Adrenal gland (tissue), 12 donors: Measurements from ENCODE around the gene SDK2. TPM values are rescaled to one million over a fixed set of nuclear protein-coding genes. Genes with fewer than 3 reads are reported as not detected.

Source experiments
- DNase-seq, 7 donors: peaks; one replicate each; pipeline ENCODE4 v3.0.0-alpha.2; 2019 to 2020
- H3K27ac ChIP-seq, 5 donors: fragments of 200-600 bp; sonication (generic) in 4 of 5; 1 replicate in 3 of 5; 2 replicates in 2 of 5; pipeline versions ENCODE4 v1.5.1 to v1.8.0; 2016 to 2020; ENCODE audit warnings: mild to moderate bottlenecking in 1 of 5
- H3K27me3 ChIP-seq: fragments of 200-600 bp; 2 replicates; pipeline ENCODE4 v1.8.0; 2021
- H3K36me3 ChIP-seq, 2 donors: fragments of 200-600 bp; replicated peaks in 1 of 2; 1 replicate in 1 of 2; 2 replicates in 1 of 2; pipeline versions ENCODE4 v1.5.1 to v1.8.0; 2018 to 2022
- H3K4me1 ChIP-seq, 2 donors: fragments of 200-600 bp; replicated peaks in 1 of 2; 1 replicate in 1 of 2; 2 replicates in 1 of 2; pipeline versions ENCODE4 v1.5.1 to v1.8.0; 2018 to 2021
- H3K4me3 ChIP-seq, 4 donors: fragments of 200-600 bp; sonication (generic) in 3 of 4; one replicate each; pipeline ENCODE4 v1.5.1; 2016 to 2018
- H3K9me3 ChIP-seq, 3 donors: fragments of 200-600 bp; sonication (generic) in 1 of 3; replicated peaks in 1 of 3; 1 replicate in 2 of 3; 2 replicates in 1 of 3; pipeline versions ENCODE4 v1.5.1 to v1.8.0; 2016 to 2021
- POLR2A ChIP-seq, 2 donors: fragments of 450-650 bp; IDR thresholded peaks; one replicate each; pipeline ENCODE4 v1.6.1; 2017; ENCODE audit warnings: antibody characterized with exemption in 2 of 2, mild to moderate bottlenecking in 2 of 2, moderate library complexity in 1 of 2
- WGBS, 4 donors: extraction: QIAGEN DNeasy Blood & Tissue Kit in 2 of 4; methylation state at CpG; one replicate each; pipeline versions ENCODE4 v1.1.5 to v1.1.7; 2013 to 2017; 5-methylcytosine and 5-hydroxymethylcytosine counted together
- intact Hi-C, 2 donors: fragments of 100-400 bp; cut with DNase I; formaldehyde crosslinking; loops; one replicate each; pipeline versions ENCODE4 v1.14.1 to v1.15.0; 2022 to 2023
- polyA plus RNA-seq, 3 donors: library from polyadenylated mRNA; stranded (reverse); fragments of 200-250 nt in 2 of 3; fragments of 350-450 nt in 1 of 3; fragmentation: Illumina TruSeq in 1 of 3; extraction: RNeasy Lipid Tissue Mini Kit (QIAGEN cat#74804) in 1 of 3; gene quantifications; one replicate each; pipeline ENCODE4 v1.2.3, GENCODE V29; 2013 to 2014
- total RNA-seq, 9 donors: library from RNA; depleted of rRNA in 4 of 9; stranded (reverse); fragments of >200 nt in 4 of 9; fragments of 120-200 nt in 1 of 9; fragmentation: NEBNext Ultra II Directional in 1 of 9; extraction: Animal tissue kit (Norgen Biotek cat#: 25700) in 1 of 9; gene quantifications; one replicate each; pipeline versions ENCODE4 v1.1.0 to v1.2.4, GENCODE V29; 2013 to 2023
- TF ChIP-seq, protein P1 (sequence below), 6 experiments: fragments of 450-650 bp in 4 of 6; fragments of 200-600 bp in 2 of 6; sonication (generic) in 1 of 6; IDR thresholded peaks; 1 replicate in 5 of 6; 2 replicates in 1 of 6; pipeline versions ENCODE4 v1.5.1 to v1.8.0; 2016 to 2021; ENCODE audit warnings: antibody characterized with exemption in 6 of 6, mild to moderate bottlenecking in 2 of 6, moderate library complexity in 1 of 6
- donor health status: healthy with polysubstance abuse.
- donor health status: Bipolar disorder and iron deficiency.
- donor health status: DM: yes; HTN: yes; CAD: no.
- donor health status: DM: no; HTN: no; CAD: no.
- donor health status: DM: no; HTN: no; CAD: no.
- donor health status: DM: yes; HTN: yes; CAD: no.

Gene SDK2
- total and polyA plus RNA-seq, 12 donors = 0.27 to 2.1 (median 0.84) TPM

DNA sequence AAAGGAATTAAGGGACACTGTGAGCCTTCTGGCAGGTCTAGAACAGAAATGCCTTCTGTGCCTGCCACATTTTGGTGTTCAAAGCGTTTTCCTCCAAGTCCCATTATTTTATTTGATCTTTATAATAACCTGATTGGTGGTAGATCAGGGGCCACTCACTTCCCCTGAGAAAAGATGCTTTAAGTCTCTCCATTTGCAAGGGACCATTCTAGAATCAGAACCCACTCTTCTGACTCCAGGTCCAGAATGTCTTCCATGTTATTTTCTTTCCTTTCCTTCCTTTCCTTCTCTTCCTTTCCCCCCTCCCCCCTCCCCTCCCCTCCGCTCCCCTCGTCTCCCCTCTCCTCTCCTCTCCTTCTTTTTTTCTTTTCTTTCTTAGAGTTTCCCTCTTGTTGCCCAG is 313.2 kb downstream of the SDK2 start:
- Histone ChIP-seq H3K4me3 (no peak overlapping the region), H3K27me3 (no peaks in the 10 kb centered on the region), H3K27ac (no peak overlapping the region), H3K4me1 (no peaks in the 10 kb centered on the region), H3K36me3 (no peaks in the 10 kb centered on the region), H3K9me3 (no peaks in the 10 kb centered on the region)
- WGBS, 4 donors = 47 to 73% (median 64%) methylated on average over 3 of the region's 3 CpGs
- intact Hi-C loops = no loop called here
- no peak for DNase-seq
- TF ChIP-seq, protein P1, sequence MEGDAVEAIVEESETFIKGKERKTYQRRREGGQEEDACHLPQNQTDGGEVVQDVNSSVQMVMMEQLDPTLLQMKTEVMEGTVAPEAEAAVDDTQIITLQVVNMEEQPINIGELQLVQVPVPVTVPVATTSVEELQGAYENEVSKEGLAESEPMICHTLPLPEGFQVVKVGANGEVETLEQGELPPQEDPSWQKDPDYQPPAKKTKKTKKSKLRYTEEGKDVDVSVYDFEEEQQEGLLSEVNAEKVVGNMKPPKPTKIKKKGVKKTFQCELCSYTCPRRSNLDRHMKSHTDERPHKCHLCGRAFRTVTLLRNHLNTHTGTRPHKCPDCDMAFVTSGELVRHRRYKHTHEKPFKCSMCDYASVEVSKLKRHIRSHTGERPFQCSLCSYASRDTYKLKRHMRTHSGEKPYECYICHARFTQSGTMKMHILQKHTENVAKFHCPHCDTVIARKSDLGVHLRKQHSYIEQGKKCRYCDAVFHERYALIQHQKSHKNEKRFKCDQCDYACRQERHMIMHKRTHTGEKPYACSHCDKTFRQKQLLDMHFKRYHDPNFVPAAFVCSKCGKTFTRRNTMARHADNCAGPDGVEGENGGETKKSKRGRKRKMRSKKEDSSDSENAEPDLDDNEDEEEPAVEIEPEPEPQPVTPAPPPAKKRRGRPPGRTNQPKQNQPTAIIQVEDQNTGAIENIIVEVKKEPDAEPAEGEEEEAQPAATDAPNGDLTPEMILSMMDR (IDR thresholded peaks at IDR 0.05) = no peak
- TF ChIP-seq POLR2A (IDR thresholded peaks at IDR 0.05) = no peak

DNA sequence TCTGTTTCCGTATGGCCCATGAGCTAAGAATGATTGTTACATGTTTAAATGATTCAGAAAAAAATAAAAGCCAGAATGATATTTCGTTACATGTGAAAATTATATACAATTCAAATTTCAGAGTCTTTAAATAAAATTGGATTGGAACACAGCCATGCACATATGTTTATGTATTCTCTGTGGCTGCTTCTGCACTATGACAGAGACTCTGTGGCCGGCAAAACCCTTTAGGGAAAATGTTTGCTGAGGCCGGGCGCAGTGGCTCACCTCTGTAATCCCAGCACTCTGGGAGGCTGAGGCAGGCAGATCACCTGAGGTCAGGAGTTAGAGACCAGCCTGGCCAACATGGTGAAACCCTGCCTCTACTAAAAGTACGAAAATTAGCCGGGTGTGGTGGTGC is 316.6 kb downstream of the SDK2 start:
- no peaks in the 10 kb centered on the region for H3K9me3 ChIP-seq
- no peak for TF ChIP-seq POLR2A (IDR thresholded peaks at IDR 0.05)
- TF ChIP-seq, protein P1 (IDR thresholded peaks at IDR 0.05) = no peak
- intact Hi-C loops = no loop called here
- H3K4me3 ChIP-seq = no peak overlapping the region
- H3K36me3 ChIP-seq = no peaks in the 10 kb centered on the region
- 79 to 90% (median 89%) methylated on average over 7 of the region's 7 CpGs for WGBS, 4 donors
- no peak overlapping the region for H3K27ac ChIP-seq
- no peaks in the 10 kb centered on the region for H3K27me3 ChIP-seq
- no peaks in the 10 kb centered on the region for H3K4me1 ChIP-seq
- no peak for DNase-seq

DNA sequence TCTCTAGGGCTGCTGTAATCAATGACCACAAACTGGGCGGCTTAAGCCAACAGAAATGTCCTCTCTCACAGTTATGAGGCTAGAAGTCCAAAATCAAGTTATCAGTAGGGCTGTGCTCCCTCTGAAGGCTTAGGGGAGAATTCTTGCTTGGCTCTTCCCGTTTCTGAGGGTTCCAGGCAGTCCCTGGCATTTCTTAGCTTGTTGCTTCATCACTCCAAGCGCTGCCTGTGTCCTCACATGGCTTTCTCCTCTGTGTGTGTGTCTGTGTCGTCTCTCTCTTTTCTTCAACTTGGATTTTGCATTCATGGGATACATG is 318.8 kb downstream of the SDK2 start:
- Histone ChIP-seq H3K4me3 (no peak overlapping the region), H3K27me3 (no peaks in the 10 kb centered on the region), H3K36me3 (no peaks in the 10 kb centered on the region), H3K27ac (peak overlapping the region in 2 of 5 donors; percentile 47 to 61), H3K9me3 (no peaks in the 10 kb centered on the region), H3K4me1 (peaks cover 14% of the 10 kb centered on the region in 2 donors)
- 35 to 46% (median 38%) methylated on average over 4 of the region's 4 CpGs for WGBS, 4 donors
- no peak for TF ChIP-seq POLR2A (IDR thresholded peaks at IDR 0.05)
- TF ChIP-seq, protein P1 (IDR thresholded peaks at IDR 0.05) = peak in 2 of 6 experiments; percentile 11 to 31
- peak in 2 of 7 donors; percentile 64 to 70 for DNase-seq
- intact Hi-C loops = no loop called here

DNA sequence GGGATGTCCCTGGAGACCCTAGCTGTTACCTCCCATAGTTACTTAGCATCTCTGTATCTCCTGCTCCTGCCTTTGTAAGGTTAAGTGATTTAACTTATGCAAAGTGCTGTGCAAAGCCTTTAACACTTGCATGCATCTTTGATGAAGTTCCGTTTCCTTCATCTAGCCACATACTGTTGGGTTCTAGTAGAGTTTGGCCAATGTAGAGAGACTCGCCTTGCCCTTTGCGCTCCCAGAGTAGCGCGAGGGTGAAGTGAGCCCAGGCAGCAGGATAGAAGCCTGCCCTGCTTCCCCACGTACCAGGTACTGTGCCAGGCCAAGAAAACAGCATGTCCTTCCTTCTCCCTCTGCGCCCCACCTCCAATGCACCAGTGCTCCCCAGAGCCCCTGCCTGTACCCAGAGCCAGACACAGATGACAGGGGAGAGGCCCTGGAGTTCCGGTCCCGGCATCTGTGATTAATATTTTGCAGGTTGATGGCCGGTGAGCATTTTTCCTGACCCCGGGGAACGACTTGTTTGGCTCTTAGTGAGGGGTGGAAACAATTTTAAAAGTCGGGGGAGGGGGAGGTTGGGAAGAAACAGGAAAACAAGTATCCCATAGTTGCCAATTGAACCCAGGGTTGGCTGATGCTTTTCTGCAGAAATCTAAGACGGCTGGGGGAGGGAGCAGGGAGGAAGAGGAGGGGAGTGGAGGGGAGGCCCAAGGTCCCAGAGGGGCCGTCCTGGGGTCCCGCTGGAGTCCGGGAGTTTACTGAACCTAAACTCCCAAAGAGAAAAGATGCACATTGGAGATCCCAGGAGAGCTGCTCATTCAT is 319.3 kb downstream of the SDK2 start:
- no peak overlapping the region for H3K4me3 ChIP-seq
- H3K9me3 ChIP-seq = no peaks in the 10 kb centered on the region
- H3K36me3 ChIP-seq = no peaks in the 10 kb centered on the region
- H3K27me3 ChIP-seq = no peaks in the 10 kb centered on the region
- TF ChIP-seq POLR2A (IDR thresholded peaks at IDR 0.05) = no peak
- TF ChIP-seq, protein P1 (IDR thresholded peaks at IDR 0.05) = no peak
- H3K27ac ChIP-seq = peak overlapping the region in 2 of 5 donors; percentile 47 to 61
- 70 to 81% (median 79%) methylated on average over 17 of the region's 17 CpGs for WGBS, 4 donors
- peaks cover 14 to 18% of the 10 kb centered on the region in 2 donors for H3K4me1 ChIP-seq
- no peak for DNase-seq
- intact Hi-C loops = no loop called here
